Measurements from ENCODE around the gene CACNA2D3.

Gene CACNA2D3

GRCh38 chr3:54955941-54956340 lies 833.6 kb downstream of the CACNA2D3 start:
- no peaks in the 10 kb centered on the region for H3K27me3 ChIP-seq (ENCODE audit: control insufficient read depth, insufficient read depth, low read length)
- H3K9me3 ChIP-seq (ENCODE audit: control insufficient read depth, low read length) = no peaks in the 10 kb centered on the region
- peak overlapping the region; percentile 89 for H3K27ac ChIP-seq
- TF ChIP-seq CTCF (IDR thresholded peaks at IDR 0.05) = no peak
- no peak overlapping the region for H3K4me2 ChIP-seq (ENCODE audit: low read length)
- no peaks in the 10 kb centered on the region for H3K79me2 ChIP-seq
- no peak overlapping the region for H3K9ac ChIP-seq
- no peak overlapping the region for H3K4me3 ChIP-seq (ENCODE audit: low read depth, low read length)
- H3K36me3 ChIP-seq (ENCODE audit: control insufficient read depth, insufficient read depth, low read length) = no peaks in the 10 kb centered on the region
- no peak overlapping the region for H2AFZ ChIP-seq
- peaks cover 21% of the 10 kb centered on the region for H3K4me1 ChIP-seq

GRCh38 chr3:54957711-54958110 lies 835.4 kb downstream of the CACNA2D3 start:
- Histone ChIP-seq H3K79me2 (no peaks in the 10 kb centered on the region), H3K4me2 (ENCODE audit: low read length) (no peak overlapping the region), H3K27ac (no peak overlapping the region), H3K9me3 (ENCODE audit: control insufficient read depth, low read length) (no peaks in the 10 kb centered on the region), H3K36me3 (ENCODE audit: control insufficient read depth, insufficient read depth, low read length) (no peaks in the 10 kb centered on the region), H3K4me1 (peaks cover 25% of the 10 kb centered on the region), H3K4me3 (ENCODE audit: low read depth, low read length) (no peak overlapping the region), H2AFZ (no peak overlapping the region), H3K27me3 (ENCODE audit: control insufficient read depth, insufficient read depth, low read length) (no peaks in the 10 kb centered on the region), H3K9ac (no peak overlapping the region)
- TF ChIP-seq CTCF (IDR thresholded peaks at IDR 0.05) = no peak

- Histone ChIP-seq H3K4me3 (ENCODE audit: low read depth, low read length) (no peak overlapping the region), H3K79me2 (no peaks in the 10 kb centered on the region), H3K9me3 (ENCODE audit: control insufficient read depth, low read length) (no peaks in the 10 kb centered on the region), H3K4me1 (peaks cover 5% of the 10 kb centered on the region), H3K27ac (no peak overlapping the region), H3K27me3 (ENCODE audit: control insufficient read depth, insufficient read depth, low read length) (no peaks in the 10 kb centered on the region), H3K4me2 (ENCODE audit: low read length) (no peak overlapping the region), H2AFZ (no peak overlapping the region), H3K36me3 (ENCODE audit: control insufficient read depth, insufficient read depth, low read length) (no peaks in the 10 kb centered on the region), H3K9ac (no peak overlapping the region)
- no peak for TF ChIP-seq CTCF (IDR thresholded peaks at IDR 0.05)
These were observed 837.7 kb downstream of the CACNA2D3 start for GRCh38 chr3:54960082-54960481.

- TF ChIP-seq CTCF (IDR thresholded peaks at IDR 0.05) = no peak
- no peaks in the 10 kb centered on the region for H3K36me3 ChIP-seq (ENCODE audit: control insufficient read depth, insufficient read depth, low read length)
- no peak overlapping the region for H2AFZ ChIP-seq
- H3K9me3 ChIP-seq (ENCODE audit: control insufficient read depth, low read length) = no peaks in the 10 kb centered on the region
- no peaks in the 10 kb centered on the region for H3K27me3 ChIP-seq (ENCODE audit: control insufficient read depth, insufficient read depth, low read length)
- peaks cover 5% of the 10 kb centered on the region for H3K4me1 ChIP-seq
- H3K27ac ChIP-seq = no peak overlapping the region
- no peak overlapping the region for H3K4me3 ChIP-seq (ENCODE audit: low read depth, low read length)
- no peak overlapping the region for H3K4me2 ChIP-seq (ENCODE audit: low read length)
- no peak overlapping the region for H3K9ac ChIP-seq
- H3K79me2 ChIP-seq = no peaks in the 10 kb centered on the region
These were observed 838.3 kb downstream of the CACNA2D3 start for GRCh38 chr3:54960701-54961100.

GRCh38 chr3:54962200-54962599 lies 839.8 kb downstream of the CACNA2D3 start:
- Histone ChIP-seq H3K4me2 (ENCODE audit: low read length) (no peak overlapping the region), H3K27me3 (ENCODE audit: control insufficient read depth, insufficient read depth, low read length) (no peaks in the 10 kb centered on the region), H3K9me3 (ENCODE audit: control insufficient read depth, low read length) (no peaks in the 10 kb centered on the region), H3K9ac (no peak overlapping the region), H3K27ac (no peak overlapping the region), H3K79me2 (no peaks in the 10 kb centered on the region), H3K36me3 (ENCODE audit: control insufficient read depth, insufficient read depth, low read length) (no peaks in the 10 kb centered on the region), H2AFZ (no peak overlapping the region), H3K4me1 (peaks cover 5% of the 10 kb centered on the region), H3K4me3 (ENCODE audit: low read depth, low read length) (no peak overlapping the region)
- TF ChIP-seq CTCF (IDR thresholded peaks at IDR 0.05) = no peak

All from parathyroid adenoma (tissue), 2 donors.